ENCODE measurements around the gene C2orf69.

C2orf69 gene

DNA sequence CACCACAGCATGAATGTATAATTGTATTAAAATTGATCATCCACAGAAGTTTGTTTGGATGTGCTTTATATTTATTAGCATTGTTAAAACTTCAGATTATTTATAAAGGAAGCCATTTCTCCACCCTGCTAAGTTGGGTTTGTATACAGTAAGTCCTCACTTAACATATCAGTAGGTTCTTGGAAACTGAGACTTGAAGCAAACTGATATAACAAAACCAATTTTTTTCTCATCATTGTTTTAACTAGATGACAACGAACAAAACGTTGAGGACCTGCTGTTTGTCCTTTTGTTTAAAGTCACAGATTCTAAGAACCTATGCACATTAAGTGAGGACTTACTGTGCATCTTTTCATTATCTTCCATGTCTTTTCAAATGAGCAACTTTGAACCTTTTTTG lies 17.1 kb downstream of the C2orf69 start:
- H2AFZ ChIP-seq (ENCODE audit: low read length), result no peak overlapping the region
- peaks cover 17% of the 10 kb centered on the region for H3K79me2 ChIP-seq (ENCODE audit: insufficient read depth, low read length)
- H3K9ac ChIP-seq (ENCODE audit: low read length), result no peak overlapping the region
- TF ChIP-seq EZH2 (IDR thresholded peaks at IDR 0.05; ENCODE audit: borderline replicate concordance, low read length) (no peak), CTCF (IDR thresholded peaks at IDR 0.05; ENCODE audit: low read length) (no peak)
- H3K9me2 ChIP-seq (ENCODE audit: low read depth, low read length), result no peaks in the 10 kb centered on the region
- no peaks in the 10 kb centered on the region for H4K20me1 ChIP-seq (ENCODE audit: insufficient read depth, low read length)
- H3K27ac ChIP-seq (ENCODE audit: low read depth, low read length, poor library complexity, severe bottlenecking), result no peak overlapping the region
- H3K4me1 ChIP-seq (ENCODE audit: insufficient read depth, low read length, severe bottlenecking), result no peaks in the 10 kb centered on the region
- H3K36me3 ChIP-seq (ENCODE audit: insufficient read depth, low read length), result peaks cover 64% of the 10 kb centered on the region
- no peaks in the 10 kb centered on the region for H3F3A ChIP-seq (ENCODE audit: insufficient read depth, low read length)
- H3K27me3 ChIP-seq (ENCODE audit: insufficient read depth, low read length), result no peaks in the 10 kb centered on the region
- no peaks in the 10 kb centered on the region for H3K9me3 ChIP-seq (ENCODE audit: low read length)
- H3K4me2 ChIP-seq (ENCODE audit: low read length), result no peak overlapping the region
- H3K4me3 ChIP-seq (ENCODE audit: low read depth, low read length, poor library complexity, severe bottlenecking), result no peak overlapping the region

- Histone ChIP-seq H3K27me3 (ENCODE audit: insufficient read depth, low read length) (no peaks in the 10 kb centered on the region), H3K4me2 (ENCODE audit: low read length) (no peak overlapping the region), H3K36me3 (ENCODE audit: insufficient read depth, low read length) (peaks cover 68% of the 10 kb centered on the region), H4K20me1 (ENCODE audit: insufficient read depth, low read length) (no peaks in the 10 kb centered on the region), H3K27ac (ENCODE audit: low read depth, low read length, poor library complexity, severe bottlenecking) (no peak overlapping the region), H3K4me1 (ENCODE audit: insufficient read depth, low read length, severe bottlenecking) (no peaks in the 10 kb centered on the region), H3K9me3 (ENCODE audit: low read length) (no peaks in the 10 kb centered on the region), H3K4me3 (ENCODE audit: low read depth, low read length, poor library complexity, severe bottlenecking) (no peak overlapping the region), H3K79me2 (ENCODE audit: insufficient read depth, low read length) (peaks cover 13% of the 10 kb centered on the region), H3K9ac (ENCODE audit: low read length) (no peak overlapping the region), H2AFZ (ENCODE audit: low read length) (no peak overlapping the region), H3K9me2 (ENCODE audit: low read depth, low read length) (no peaks in the 10 kb centered on the region), H3F3A (ENCODE audit: insufficient read depth, low read length) (no peaks in the 10 kb centered on the region)
- TF ChIP-seq CTCF (IDR thresholded peaks at IDR 0.05; ENCODE audit: low read length), result no peak
- TF ChIP-seq EZH2 (IDR thresholded peaks at IDR 0.05; ENCODE audit: borderline replicate concordance, low read length), result no peak
Observed at GRCh38 chr2:199928626-199929025, 17.5 kb downstream of the C2orf69 start.

DNA sequence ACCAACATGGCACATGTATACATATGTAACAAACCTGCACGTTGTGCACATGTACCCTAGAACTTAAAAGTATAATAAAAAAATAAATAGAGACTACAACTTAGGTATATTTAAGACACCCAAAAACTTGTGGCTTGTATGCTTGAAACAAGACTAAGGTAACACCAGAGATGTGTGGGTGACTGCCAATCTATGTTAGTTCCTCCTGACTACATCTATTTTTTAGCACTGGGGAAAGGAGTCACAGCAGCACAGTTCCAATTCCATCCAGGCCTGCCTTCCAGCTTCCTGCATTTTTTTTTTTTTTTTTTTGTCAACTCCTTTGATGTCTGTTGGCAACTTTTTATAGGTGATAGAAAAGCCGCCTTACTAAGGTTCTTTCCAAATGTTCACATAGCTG lies 18.2 kb downstream of the C2orf69 start:
- no peaks in the 10 kb centered on the region for H3F3A ChIP-seq (ENCODE audit: insufficient read depth, low read length)
- peaks cover 74% of the 10 kb centered on the region for H3K36me3 ChIP-seq (ENCODE audit: insufficient read depth, low read length)
- no peaks in the 10 kb centered on the region for H3K27me3 ChIP-seq (ENCODE audit: insufficient read depth, low read length)
- H3K9ac ChIP-seq (ENCODE audit: low read length), result no peak overlapping the region
- no peaks in the 10 kb centered on the region for H3K9me2 ChIP-seq (ENCODE audit: low read depth, low read length)
- H3K9me3 ChIP-seq (ENCODE audit: low read length), result no peaks in the 10 kb centered on the region
- TF ChIP-seq EZH2 (IDR thresholded peaks at IDR 0.05; ENCODE audit: borderline replicate concordance, low read length) (no peak), CTCF (IDR thresholded peaks at IDR 0.05; ENCODE audit: low read length) (no peak)
- H3K4me2 ChIP-seq (ENCODE audit: low read length), result no peak overlapping the region
- no peak overlapping the region for H2AFZ ChIP-seq (ENCODE audit: low read length)
- no peaks in the 10 kb centered on the region for H3K4me1 ChIP-seq (ENCODE audit: insufficient read depth, low read length, severe bottlenecking)
- peaks cover 7% of the 10 kb centered on the region; the same call in 1 of the 2 replicates for H3K79me2 ChIP-seq (ENCODE audit: insufficient read depth, low read length)
- H3K27ac ChIP-seq (ENCODE audit: low read depth, low read length, poor library complexity, severe bottlenecking), result no peak overlapping the region
- no peak overlapping the region for H3K4me3 ChIP-seq (ENCODE audit: low read depth, low read length, poor library complexity, severe bottlenecking)
- no peaks in the 10 kb centered on the region for H4K20me1 ChIP-seq (ENCODE audit: insufficient read depth, low read length)

Data from OCI-LY1 (cell line).